HEK293 (cell line): ENCODE data around the gene TSPAN13.

Experiments
- CTCF ChIA-PET: fragments of 350-600 bp; formaldehyde crosslinking; extraction: SDS; loops from one replicate; lab custom pipeline; 2021; ENCODE audit warnings: antibody characterized with exemption; lab: Yijun Ruan, JAX
- POLR2A ChIA-PET: fragments of 300-600 bp; formaldehyde crosslinking; extraction: SDS; loops from one replicate; lab custom pipeline; 2020; ENCODE audit warnings: antibody characterized with exemption, inconsistent platforms; lab: Yijun Ruan, JAX
- H3K27ac ChIP-seq: fragments of 200-500 bp; sonication (Bioruptor generic); 2 replicates; pipeline ENCODE4 v1.5.1; 2014; ENCODE audit warnings: low read depth, low read length, control low read depth, inconsistent platforms; ENCODE audit errors: extremely low read depth
- H3K36me3 ChIP-seq, 2 experiments: fragments of 200-500 bp in 1 of 2; sonication (Bioruptor generic) in 1 of 2; 1 replicate in 1 of 2; 2 replicates in 1 of 2; pipeline ENCODE4 v1.5.1; 2014 to 2017; ENCODE audit warnings: inconsistent platforms in 2 of 2, low read length in 2 of 2; ENCODE audit not compliant: control insufficient read depth in 2 of 2, insufficient read depth in 1 of 2
- H3K4me1 ChIP-seq: fragments of 200-500 bp; sonication (Bioruptor generic); 2 replicates; pipeline ENCODE4 v1.5.1; 2014; ENCODE audit warnings: mild to moderate bottlenecking, low read length, inconsistent platforms; ENCODE audit not compliant: control insufficient read depth, insufficient read depth
- H3K4me3 ChIP-seq: 2 replicates; pipeline ENCODE4 v1.5.1; 2011; ENCODE audit warnings: low read depth, mild to moderate bottlenecking, control low read depth, low read length, moderate library complexity
- H3K9me3 ChIP-seq: fragments of 200-500 bp; sonication (Bioruptor generic); 2 replicates; pipeline ENCODE4 v1.5.1; 2014; ENCODE audit warnings: low read depth, low read length, inconsistent platforms; ENCODE audit not compliant: control insufficient read depth, insufficient read depth
- BCL11B ChIP-seq: fragments of 450-650 bp; formaldehyde crosslinking; IDR thresholded peaks from 2 replicates; pipeline ENCODE4 v1.5.1; 2016; ENCODE audit warnings: low read depth, missing biosample characterization, missing genetic modification characterization
- HOXA7 ChIP-seq: sonication (generic); formaldehyde crosslinking; IDR thresholded peaks from 2 replicates; pipeline ENCODE4 v1.8.1; 2022; ENCODE audit warnings: missing genetic modification reagents, borderline replicate concordance
- SCRT2 ChIP-seq: fragments of 450-650 bp; formaldehyde crosslinking; IDR thresholded peaks from 2 replicates; pipeline ENCODE4 v1.5.1; 2016; ENCODE audit warnings: missing biosample characterization, missing genetic modification characterization
- ZBTB10 ChIP-seq: fragments of 450-650 bp; formaldehyde crosslinking; IDR thresholded peaks from 2 replicates; pipeline ENCODE4 v1.5.1; 2016; ENCODE audit warnings: missing biosample characterization, missing genetic modification characterization
- ZBTB49 ChIP-seq: fragments of 450-650 bp; formaldehyde crosslinking; IDR thresholded peaks from 2 replicates; pipeline ENCODE4 v1.5.1; 2016; ENCODE audit warnings: missing biosample characterization, missing genetic modification characterization, low read depth
- ZFP3 ChIP-seq: fragments of 450-650 bp; formaldehyde crosslinking; IDR thresholded peaks from 2 replicates; pipeline ENCODE4 v1.5.1; 2016; ENCODE audit warnings: low read depth, missing biosample characterization, missing genetic modification characterization
- ZNF112 ChIP-seq: fragments of 450-650 bp; formaldehyde crosslinking; IDR thresholded peaks from 2 replicates; pipeline ENCODE4 v1.5.0; 2017; ENCODE audit warnings: missing biosample characterization, missing genetic modification characterization
- ZNF121 ChIP-seq: fragments of 450-650 bp; formaldehyde crosslinking; IDR thresholded peaks from 2 replicates; pipeline ENCODE4 v1.5.1; 2016; ENCODE audit warnings: missing biosample characterization, missing genetic modification characterization
- ZNF140 ChIP-seq: fragments of 450-650 bp; formaldehyde crosslinking; IDR thresholded peaks from 2 replicates; pipeline ENCODE4 v1.5.1; 2016; ENCODE audit warnings: missing biosample characterization, missing genetic modification characterization
- ZNF174 ChIP-seq: fragments of 450-650 bp; formaldehyde crosslinking; IDR thresholded peaks from 2 replicates; pipeline ENCODE4 v1.5.0; 2017; ENCODE audit warnings: missing biosample characterization, mild to moderate bottlenecking, missing genetic modification characterization
- ZNF202 ChIP-seq: fragments of 450-650 bp; formaldehyde crosslinking; IDR thresholded peaks from 2 replicates; pipeline ENCODE4 v1.5.1; 2016; ENCODE audit warnings: missing biosample characterization, missing genetic modification characterization, borderline replicate concordance
- ZNF221 ChIP-seq: fragments of 450-650 bp; formaldehyde crosslinking; IDR thresholded peaks from 2 replicates; pipeline ENCODE4 v1.5.1; 2017; ENCODE audit warnings: missing biosample characterization, missing genetic modification characterization, borderline replicate concordance
- ZNF248 ChIP-seq: fragments of 450-650 bp; formaldehyde crosslinking; IDR thresholded peaks from 2 replicates; pipeline ENCODE4 v1.5.1; 2017; ENCODE audit warnings: missing biosample characterization, missing genetic modification characterization
- ZNF292 ChIP-seq: fragments of 450-650 bp; formaldehyde crosslinking; IDR thresholded peaks from 2 replicates; pipeline ENCODE4 v1.5.1; 2016; ENCODE audit warnings: low read depth, missing biosample characterization, missing genetic modification characterization, borderline replicate concordance
- ZNF391 ChIP-seq: fragments of 450-650 bp; formaldehyde crosslinking; IDR thresholded peaks from 2 replicates; pipeline ENCODE4 v1.5.1; 2016; ENCODE audit warnings: low read depth, missing biosample characterization, missing genetic modification characterization, borderline replicate concordance
- ZNF404 ChIP-seq: fragments of 450-650 bp; formaldehyde crosslinking; IDR thresholded peaks from 2 replicates; pipeline ENCODE4 v1.5.1; 2017; ENCODE audit warnings: missing biosample characterization, missing genetic modification characterization
- ZNF501 ChIP-seq: fragments of 450-650 bp; formaldehyde crosslinking; IDR thresholded peaks from 2 replicates; pipeline ENCODE4 v1.5.1; 2016; ENCODE audit warnings: missing biosample characterization, missing genetic modification characterization
- ZNF514 ChIP-seq: fragments of 450-650 bp; formaldehyde crosslinking; IDR thresholded peaks from 2 replicates; pipeline ENCODE4 v1.5.1; 2016; ENCODE audit warnings: missing biosample characterization, missing genetic modification characterization
- ZNF530 ChIP-seq: fragments of 450-650 bp; formaldehyde crosslinking; IDR thresholded peaks from 2 replicates; pipeline ENCODE4 v1.5.1; 2016; ENCODE audit warnings: low read depth, missing biosample characterization, missing genetic modification characterization
- ZNF580 ChIP-seq: fragments of 450-650 bp; formaldehyde crosslinking; IDR thresholded peaks from 2 replicates; pipeline ENCODE4 v1.5.1; 2016; ENCODE audit warnings: missing biosample characterization, missing genetic modification characterization
- ZNF610 ChIP-seq: fragments of 450-650 bp; formaldehyde crosslinking; IDR thresholded peaks from 2 replicates; pipeline ENCODE4 v1.5.1; 2016; ENCODE audit warnings: missing biosample characterization, missing genetic modification characterization, borderline replicate concordance
- ZNF626 ChIP-seq: fragments of 450-650 bp; sonication (Bioruptor Pico); formaldehyde crosslinking; IDR thresholded peaks from 2 replicates; pipeline ENCODE4 v1.5.1; 2018; ENCODE audit warnings: missing biosample characterization, missing genetic modification characterization, inconsistent platforms
- ZNF658 ChIP-seq: fragments of 450-650 bp; formaldehyde crosslinking; IDR thresholded peaks from 2 replicates; pipeline ENCODE4; 2016; ENCODE audit warnings: missing biosample characterization, missing genetic modification characterization
- ZNF707 ChIP-seq: fragments of 450-650 bp; formaldehyde crosslinking; IDR thresholded peaks from 2 replicates; pipeline ENCODE4 v1.5.1; 2016; ENCODE audit warnings: missing biosample characterization, missing genetic modification characterization
- ZNF747 ChIP-seq: fragments of 450-650 bp; formaldehyde crosslinking; IDR thresholded peaks from 2 replicates; pipeline ENCODE4 v1.5.1; 2016; ENCODE audit warnings: missing biosample characterization, missing genetic modification characterization
- ZNF830 ChIP-seq: fragments of 450-650 bp; IDR thresholded peaks from 2 replicates; pipeline ENCODE4 v1.5.0; 2018; ENCODE audit warnings: missing biosample characterization, missing genetic modification characterization, low read depth, mild to moderate bottlenecking, moderate library complexity

The TSPAN13 gene

GRCh38 chr7:16774986-16775385 lies 21.4 kb downstream of the TSPAN13 start (continued):
- TF ChIP-seq ZBTB10 (tag by site-specific recombination): no peak
- no peak for TF ChIP-seq ZNF747 (tag by site-specific recombination)
- no peak for TF ChIP-seq HOXA7 (CRISPR knock-in tag)
- TF ChIP-seq ZNF202 (tag by site-specific recombination): no peak
- TF ChIP-seq ZBTB49 (tag by site-specific recombination): no peak
- TF ChIP-seq ZNF514: no peak
- no peak for TF ChIP-seq ZNF248 (tag by site-specific recombination)
- TF ChIP-seq BCL11B (tag by site-specific recombination): no peak
- no peak for TF ChIP-seq ZNF530 (tag by site-specific recombination)
- no peak for TF ChIP-seq ZNF292 (tag by site-specific recombination)
- no peak for TF ChIP-seq ZNF174 (tag by site-specific recombination)
- TF ChIP-seq ZNF391 (tag by site-specific recombination): no peak
- no peak for TF ChIP-seq ZNF121 (tag by site-specific recombination)

- CTCF ChIA-PET: no interaction called here
- H3K4me1 ChIP-seq: peaks cover 10% of the 10 kb centered on the region
- TF ChIP-seq ZNF610 (tag by site-specific recombination) (no peak), ZNF707 (tag by site-specific recombination) (no peak), ZNF514 (no peak), ZNF830 (no peak), ZNF112 (no peak), ZNF626 (tag by site-specific recombination) (no peak), ZFP3 (tag by site-specific recombination) (no peak), ZBTB49 (tag by site-specific recombination) (no peak), ZNF501 (tag by site-specific recombination) (no peak), ZNF221 (tag by site-specific recombination) (no peak), SCRT2 (tag by site-specific recombination) (no peak), ZNF658 (tag by site-specific recombination) (no peak), ZNF140 (no peak), ZNF580 (tag by site-specific recombination) (no peak), ZNF404 (tag by site-specific recombination) (no peak)
- POLR2A ChIA-PET: no interaction called here
- H3K27ac ChIP-seq: no peak overlapping the region
- H3K4me3 ChIP-seq: no peak overlapping the region
- H3K9me3 ChIP-seq: no peaks in the 10 kb centered on the region
- no peaks in the 10 kb centered on the region for H3K36me3 ChIP-seq
These were observed 22.5 kb downstream of the TSPAN13 start for GRCh38 chr7:16776053-16776452.
